ENCODE measurements around the gene BTLA.
"Not testable (repeated sequence)": the region's sequence is repeated elsewhere in the genome, so short reads cannot be mapped to it uniquely, and the experiment has no call there.

BTLA gene

GRCh38 chr3:112508860-112509259, 9.6 kb upstream of the BTLA start:
- no peak overlapping the region for H3K27ac ChIP-seq (ENCODE audit: low read depth, low read length, severe bottlenecking)
- H3K4me3 ChIP-seq (ENCODE audit: extremely low read depth, insufficient read depth, low read length, poor library complexity, severe bottlenecking) = no peak overlapping the region
- H3K4me1 ChIP-seq (ENCODE audit: control insufficient read depth, insufficient read depth, low read length, poor library complexity, severe bottlenecking) = no peaks in the 10 kb centered on the region
- H3K9me3 ChIP-seq (ENCODE audit: control insufficient read depth, low read length) = peaks cover 5% of the 10 kb centered on the region
- H3K36me3 ChIP-seq (ENCODE audit: control insufficient read depth, insufficient read depth, low read length) = no peaks in the 10 kb centered on the region

- WGBS, 2 experiments (ENCODE audit: insufficient coverage in 2 of 2) = 94% methylated on average over 2 of the region's 2 CpGs; no CpG with 5 or more reads in 1 of the 2 experiments
- Histone ChIP-seq H3K4me1 (ENCODE audit: control insufficient read depth, insufficient read depth, low read length, poor library complexity, severe bottlenecking) (no peaks in the 10 kb centered on the region), H3K9me3 (ENCODE audit: control insufficient read depth, low read length) (peaks cover 5% of the 10 kb centered on the region), H3K4me3 (ENCODE audit: extremely low read depth, insufficient read depth, low read length, poor library complexity, severe bottlenecking) (no peak overlapping the region), H3K27ac (ENCODE audit: low read depth, low read length, severe bottlenecking) (no peak overlapping the region), H3K36me3 (ENCODE audit: control insufficient read depth, insufficient read depth, low read length) (no peaks in the 10 kb centered on the region)
Measured at GRCh38 chr3:112508261-112508660, 9.0 kb upstream of the BTLA start.

GRCh38 chr3:112505907-112506306, 6.6 kb upstream of the BTLA start:
- H3K4me3 ChIP-seq (ENCODE audit: extremely low read depth, insufficient read depth, low read length, poor library complexity, severe bottlenecking) = no peak overlapping the region
- no peaks in the 10 kb centered on the region for H3K4me1 ChIP-seq (ENCODE audit: control insufficient read depth, insufficient read depth, low read length, poor library complexity, severe bottlenecking)
- no peak overlapping the region for H3K27ac ChIP-seq (ENCODE audit: low read depth, low read length, severe bottlenecking)
- no peaks in the 10 kb centered on the region for H3K36me3 ChIP-seq (ENCODE audit: control insufficient read depth, insufficient read depth, low read length)
- WGBS, 2 experiments (ENCODE audit: insufficient coverage in 2 of 2) = no CpG with 5 or more reads among the region's 2 CpGs
- peaks cover 5% of the 10 kb centered on the region for H3K9me3 ChIP-seq (ENCODE audit: control insufficient read depth, low read length)

- Histone ChIP-seq H3K4me1 (ENCODE audit: control insufficient read depth, insufficient read depth, low read length, poor library complexity, severe bottlenecking) (no peaks in the 10 kb centered on the region), H3K9me3 (ENCODE audit: control insufficient read depth, low read length) (no peaks in the 10 kb centered on the region), H3K4me3 (ENCODE audit: extremely low read depth, insufficient read depth, low read length, poor library complexity, severe bottlenecking) (no peak overlapping the region), H3K36me3 (ENCODE audit: control insufficient read depth, insufficient read depth, low read length) (no peaks in the 10 kb centered on the region), H3K27ac (ENCODE audit: low read depth, low read length, severe bottlenecking) (no peak overlapping the region)
- 84 to 92% methylated on average over 3 of the region's 3 CpGs for WGBS, 2 experiments (ENCODE audit: insufficient coverage in 2 of 2)
Measured at GRCh38 chr3:112504123-112504522, 4.9 kb upstream of the BTLA start.

GRCh38 chr3:112503304-112503972, 4.2 kb upstream of the BTLA start:
- no peaks in the 10 kb centered on the region for H3K9me3 ChIP-seq (ENCODE audit: control insufficient read depth, low read length)
- no peaks in the 10 kb centered on the region for H3K36me3 ChIP-seq (ENCODE audit: control insufficient read depth, insufficient read depth, low read length)
- WGBS, 2 experiments (ENCODE audit: insufficient coverage in 2 of 2) = 94 to 95% methylated on average over 2 to 3 of the region's 4 CpGs
- H3K4me3 ChIP-seq (ENCODE audit: extremely low read depth, insufficient read depth, low read length, poor library complexity, severe bottlenecking) = no peak overlapping the region
- H3K4me1 ChIP-seq (ENCODE audit: control insufficient read depth, insufficient read depth, low read length, poor library complexity, severe bottlenecking) = no peaks in the 10 kb centered on the region
- no peak overlapping the region for H3K27ac ChIP-seq (ENCODE audit: low read depth, low read length, severe bottlenecking)

GRCh38 chr3:112500621-112501020, 1.3 kb upstream of the BTLA start:
- no peaks in the 10 kb centered on the region for H3K9me3 ChIP-seq (ENCODE audit: control insufficient read depth, low read length)
- H3K4me3 ChIP-seq (ENCODE audit: extremely low read depth, insufficient read depth, low read length, poor library complexity, severe bottlenecking) = no peak overlapping the region
- no peaks in the 10 kb centered on the region for H3K36me3 ChIP-seq (ENCODE audit: control insufficient read depth, insufficient read depth, low read length)
- WGBS, 2 experiments (ENCODE audit: insufficient coverage in 2 of 2) = no CpG with 5 or more reads among the region's 2 CpGs
- no peak overlapping the region for H3K27ac ChIP-seq (ENCODE audit: low read depth, low read length, severe bottlenecking)
- H3K4me1 ChIP-seq (ENCODE audit: control insufficient read depth, insufficient read depth, low read length, poor library complexity, severe bottlenecking) = no peaks in the 10 kb centered on the region

GRCh38 chr3:112497897-112498548, 1.2 kb downstream of the BTLA start:
- no peak overlapping the region for H3K27ac ChIP-seq (ENCODE audit: low read depth, low read length, severe bottlenecking)
- 81 to 86% methylated on average over 4 to 10 of the region's 11 CpGs for whole genome bisulfite sequencing, 2 experiments (ENCODE audit: insufficient coverage in 2 of 2)

GRCh38 chr3:112496366-112497067, 2.8 kb downstream of the BTLA start:
- no peak overlapping the region for H3K27ac ChIP-seq (ENCODE audit: low read depth, low read length, severe bottlenecking)
- no peak overlapping the region for H3K4me3 ChIP-seq (ENCODE audit: extremely low read depth, insufficient read depth, low read length, poor library complexity, severe bottlenecking)
- H3K36me3 ChIP-seq (ENCODE audit: control insufficient read depth, insufficient read depth, low read length) = no peaks in the 10 kb centered on the region
- H3K9me3 ChIP-seq (ENCODE audit: control insufficient read depth, low read length) = no peaks in the 10 kb centered on the region
- WGBS, 2 experiments (ENCODE audit: insufficient coverage in 2 of 2) = 80 to 100% methylated on average over 1 of the region's 5 CpGs
- no peaks in the 10 kb centered on the region for H3K4me1 ChIP-seq (ENCODE audit: control insufficient read depth, insufficient read depth, low read length, poor library complexity, severe bottlenecking)

More at GRCh38 chr3:112497897-112498548, 1.2 kb downstream of the BTLA start:
- no peaks in the 10 kb centered on the region for H3K9me3 ChIP-seq (ENCODE audit: control insufficient read depth, low read length)
- no peaks in the 10 kb centered on the region for H3K36me3 ChIP-seq (ENCODE audit: control insufficient read depth, insufficient read depth, low read length)
- H3K4me3 ChIP-seq (ENCODE audit: extremely low read depth, insufficient read depth, low read length, poor library complexity, severe bottlenecking) = no peak overlapping the region
- no peaks in the 10 kb centered on the region for H3K4me1 ChIP-seq (ENCODE audit: control insufficient read depth, insufficient read depth, low read length, poor library complexity, severe bottlenecking)

GRCh38 chr3:112494448-112494767, 4.9 kb downstream of the BTLA start:
- WGBS, 2 experiments (ENCODE audit: insufficient coverage in 2 of 2) = no CpG with 5 or more reads among the region's 3 CpGs
- not testable (repeated sequence) for H3K4me3 ChIP-seq (ENCODE audit: extremely low read depth, insufficient read depth, low read length, poor library complexity, severe bottlenecking); H3K4me1 ChIP-seq (ENCODE audit: control insufficient read depth, insufficient read depth, low read length, poor library complexity, severe bottlenecking); H3K36me3 ChIP-seq (ENCODE audit: control insufficient read depth, insufficient read depth, low read length); H3K27ac ChIP-seq (ENCODE audit: low read depth, low read length, severe bottlenecking); H3K9me3 ChIP-seq (ENCODE audit: control insufficient read depth, low read length)

GRCh38 chr3:112492124-112492523, 7.1 kb downstream of the BTLA start:
- WGBS, 2 experiments (ENCODE audit: insufficient coverage in 2 of 2) = no CpG with 5 or more reads among the region's 1 CpG
- no peaks in the 10 kb centered on the region for H3K4me1 ChIP-seq (ENCODE audit: control insufficient read depth, insufficient read depth, low read length, poor library complexity, severe bottlenecking)

GRCh38 chr3:112491373-112491772, 7.9 kb downstream of the BTLA start:
- Histone ChIP-seq H3K27ac (ENCODE audit: low read depth, low read length, severe bottlenecking) (no peak overlapping the region), H3K9me3 (ENCODE audit: control insufficient read depth, low read length) (no peaks in the 10 kb centered on the region)

More at GRCh38 chr3:112492124-112492523, 7.1 kb downstream of the BTLA start:
- Histone ChIP-seq H3K36me3 (ENCODE audit: control insufficient read depth, insufficient read depth, low read length) (no peaks in the 10 kb centered on the region), H3K27ac (ENCODE audit: low read depth, low read length, severe bottlenecking) (no peak overlapping the region), H3K4me3 (ENCODE audit: extremely low read depth, insufficient read depth, low read length, poor library complexity, severe bottlenecking) (no peak overlapping the region), H3K9me3 (ENCODE audit: control insufficient read depth, low read length) (no peaks in the 10 kb centered on the region)

More at GRCh38 chr3:112491373-112491772, 7.9 kb downstream of the BTLA start:
- Histone ChIP-seq H3K4me3 (ENCODE audit: extremely low read depth, insufficient read depth, low read length, poor library complexity, severe bottlenecking) (no peak overlapping the region), H3K36me3 (ENCODE audit: control insufficient read depth, insufficient read depth, low read length) (no peaks in the 10 kb centered on the region), H3K4me1 (ENCODE audit: control insufficient read depth, insufficient read depth, low read length, poor library complexity, severe bottlenecking) (no peaks in the 10 kb centered on the region)

Measured in mesodermal cell (in vitro differentiated cells).